GM12873 (cell line): ENCODE results near the gene NAT9.

ENCODE experiments used
- TF ChIP-seq, protein P1 (sequence below): IDR thresholded peaks from 2 replicates; pipeline ENCODE4 v1.5.1; 2012; ENCODE audit warnings: low read depth, mild to moderate bottlenecking, moderate library complexity, low read length, control low read depth; ENCODE audit not compliant: insufficient read depth; ENCODE audit errors: missing control alignments

Gene NAT9

DNA sequence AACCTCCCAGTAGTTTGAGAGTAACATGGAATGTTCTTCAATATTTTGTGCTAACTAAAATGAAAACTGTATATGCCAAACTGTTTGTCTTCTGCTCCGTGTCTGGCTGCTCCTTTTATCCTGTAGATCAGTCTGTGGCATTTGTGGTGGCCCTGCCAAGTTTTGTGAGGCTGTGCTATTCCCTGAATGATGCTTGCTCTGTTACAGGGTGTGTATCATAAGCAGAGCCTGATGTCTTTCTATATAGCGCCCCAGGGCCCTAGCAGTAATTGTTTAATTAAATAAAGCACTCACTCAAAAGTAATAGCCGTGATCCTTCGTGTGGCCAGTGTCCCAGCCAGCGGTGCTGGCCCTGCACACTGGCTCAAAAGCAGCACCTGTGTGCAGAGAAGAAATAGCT lies 27.8 kb upstream of the NAT9 start:
- TF ChIP-seq, protein P1, sequence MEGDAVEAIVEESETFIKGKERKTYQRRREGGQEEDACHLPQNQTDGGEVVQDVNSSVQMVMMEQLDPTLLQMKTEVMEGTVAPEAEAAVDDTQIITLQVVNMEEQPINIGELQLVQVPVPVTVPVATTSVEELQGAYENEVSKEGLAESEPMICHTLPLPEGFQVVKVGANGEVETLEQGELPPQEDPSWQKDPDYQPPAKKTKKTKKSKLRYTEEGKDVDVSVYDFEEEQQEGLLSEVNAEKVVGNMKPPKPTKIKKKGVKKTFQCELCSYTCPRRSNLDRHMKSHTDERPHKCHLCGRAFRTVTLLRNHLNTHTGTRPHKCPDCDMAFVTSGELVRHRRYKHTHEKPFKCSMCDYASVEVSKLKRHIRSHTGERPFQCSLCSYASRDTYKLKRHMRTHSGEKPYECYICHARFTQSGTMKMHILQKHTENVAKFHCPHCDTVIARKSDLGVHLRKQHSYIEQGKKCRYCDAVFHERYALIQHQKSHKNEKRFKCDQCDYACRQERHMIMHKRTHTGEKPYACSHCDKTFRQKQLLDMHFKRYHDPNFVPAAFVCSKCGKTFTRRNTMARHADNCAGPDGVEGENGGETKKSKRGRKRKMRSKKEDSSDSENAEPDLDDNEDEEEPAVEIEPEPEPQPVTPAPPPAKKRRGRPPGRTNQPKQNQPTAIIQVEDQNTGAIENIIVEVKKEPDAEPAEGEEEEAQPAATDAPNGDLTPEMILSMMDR: no peak

DNA sequence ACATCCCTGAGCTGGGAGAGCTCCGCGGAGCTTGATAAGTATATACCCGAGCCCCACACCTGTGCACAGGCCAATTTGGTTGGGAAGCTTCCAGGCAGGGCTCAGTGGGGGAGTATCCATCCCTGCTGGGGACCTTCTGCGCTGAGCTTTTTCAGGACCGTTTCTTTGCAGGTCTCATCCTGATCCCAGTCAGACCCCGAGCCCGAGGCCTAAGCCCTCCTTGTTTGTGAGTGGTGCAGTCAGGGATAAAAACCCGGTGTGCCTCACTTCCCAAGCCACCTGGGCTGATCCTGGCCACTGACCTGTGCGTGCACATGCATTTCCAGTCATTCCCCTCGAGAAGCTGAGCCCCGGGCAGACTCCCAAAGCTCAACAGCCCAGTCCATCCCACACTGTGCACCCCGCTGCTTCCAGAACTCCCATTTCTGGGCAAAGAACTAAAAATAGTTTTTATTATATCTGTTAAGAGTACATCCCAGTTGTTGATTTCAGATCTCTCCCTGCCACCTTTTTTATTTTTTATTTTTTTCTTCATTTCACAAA lies 27.3 kb upstream of the NAT9 start:
- TF ChIP-seq, protein P1: no peak

DNA sequence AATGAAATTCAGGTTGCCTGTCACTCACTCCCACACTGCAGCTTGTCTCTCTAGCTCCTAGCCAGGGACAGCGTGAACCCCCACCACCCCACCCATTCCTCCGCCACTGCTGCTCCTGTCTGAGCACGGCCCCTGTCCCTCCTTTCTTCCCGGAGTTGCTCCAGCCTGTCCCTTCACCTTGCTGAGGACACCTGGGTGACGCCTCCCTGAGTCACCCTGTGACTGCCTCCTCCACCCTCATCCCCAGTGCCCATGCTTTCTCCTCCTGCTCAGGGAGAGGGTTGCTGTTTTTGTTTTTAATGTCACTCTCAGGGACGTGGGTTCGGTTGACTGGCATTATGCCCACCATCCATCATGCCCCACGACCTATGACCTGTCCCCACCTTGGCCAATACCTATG lies 25.8 kb upstream of the NAT9 start:
- TF ChIP-seq, protein P1: no peak

- TF ChIP-seq, protein P1: no peak
Measured at GRCh38 chr17:74800531-74800930, 24.4 kb upstream of the NAT9 start.

DNA sequence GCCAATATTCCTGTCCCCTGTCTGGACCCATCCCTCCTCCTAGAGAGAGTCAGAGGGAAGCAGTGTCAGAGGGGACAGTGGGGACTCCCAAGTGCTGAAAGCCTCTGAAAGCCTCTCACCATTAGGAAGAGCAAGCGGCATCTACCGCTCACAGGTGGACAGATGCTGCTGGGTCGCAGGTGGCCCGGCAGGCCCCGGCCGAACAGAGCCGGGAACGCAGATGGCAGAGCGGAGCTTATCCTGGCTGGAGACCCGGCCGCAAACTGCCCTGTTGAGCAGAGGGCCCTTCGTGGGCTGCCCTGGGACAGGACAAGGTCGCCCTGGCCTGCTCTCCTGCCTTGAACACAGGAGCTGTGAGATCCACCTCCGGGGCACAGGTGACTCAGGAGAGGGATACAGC lies 23.0 kb upstream of the NAT9 start:
- TF ChIP-seq, protein P1: no peak

DNA sequence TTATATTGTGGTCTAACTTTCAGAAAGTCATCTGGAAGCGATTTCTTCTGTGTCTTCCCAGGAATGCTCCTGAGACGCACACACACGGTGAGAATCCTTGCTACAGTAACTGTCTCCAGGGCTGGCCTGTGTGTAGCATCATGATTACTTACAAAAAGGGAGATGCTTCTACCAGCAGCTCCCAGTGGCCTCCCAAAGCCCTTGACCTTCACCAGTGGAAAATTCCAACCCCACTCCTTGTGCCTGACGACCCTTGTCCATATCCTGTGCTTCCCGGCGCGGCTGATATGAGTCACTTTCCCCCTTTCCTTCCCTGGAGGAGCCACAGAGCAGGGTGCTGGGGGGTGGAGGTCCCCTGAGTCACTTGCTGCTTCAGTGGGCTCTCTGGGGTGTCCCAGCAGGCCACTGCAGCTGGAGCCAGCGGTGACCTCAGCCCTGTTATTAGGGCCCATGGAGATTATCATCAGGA lies 22.1 kb upstream of the NAT9 start:
- TF ChIP-seq, protein P1: no peak

GRCh38 chr17:74797824-74798223 lies 21.7 kb upstream of the NAT9 start:
- TF ChIP-seq, protein P1: no peak
